Endothelial cell of umbilical vein (primary cell): ENCODE data around the gene OR6Q1. TPM values are rescaled to one million over a fixed set of nuclear protein-coding genes. Genes with fewer than 3 reads are reported as not detected.

ENCODE experiments used
- Bru-seq: library from RNA; stranded (reverse); fragments of 400-500 nt; gene quantifications from one replicate; lab custom pipeline; 2021; lab: Mats Ljungman, UMichigan
- BruChase-seq, 2 experiments: library from RNA; stranded (reverse); fragments of 400-500 nt; gene quantifications; one replicate each; lab custom pipeline; 2021; lab: Mats Ljungman, UMichigan
- BruUV-seq: library from RNA; stranded (reverse); fragments of 400-500 nt; replicated peaks from 2 replicates; lab custom pipeline; 2021; lab: Mats Ljungman, UMichigan
- CTCF ChIA-PET: fragments of 300-600, 350-600 bp; sonication (Branson Sonifier 250); formaldehyde crosslinking; loops from one replicate; lab custom pipeline; 2021; ENCODE audit warnings: antibody characterized with exemption, inconsistent platforms; lab: Charles Lee
- POLR2A ChIA-PET: fragments of 300-600, 350-600 bp; sonication (Branson Sonifier 250); formaldehyde crosslinking; loops from one replicate; lab custom pipeline; 2021; ENCODE audit warnings: antibody characterized with exemption, inconsistent platforms; lab: Charles Lee
- DNase-seq: peaks from one replicate; pipeline ENCODE4 v3.0.0-alpha.2; 2011; ENCODE audit warnings: low read depth, low spot score
- FAIRE-seq: peaks from 2 replicates; lab custom pipeline; 2011; peaks lifted over from hg19 to GRCh38; lab: Jason Lieb, UNC
- H2AFZ ChIP-seq: 2 replicates; pipeline ENCODE4 v1.6.0; 2012; ENCODE audit warnings: low read depth, low read length, control low read depth, inconsistent platforms
- H3K27ac ChIP-seq: 2 replicates; pipeline ENCODE4 v1.5.1; 2011; ENCODE audit warnings: low read depth, mild to moderate bottlenecking, control low read depth, low read length, moderate library complexity; ENCODE audit not compliant: insufficient read depth
- H3K27me3 ChIP-seq, 2 experiments: 2 replicates each; pipeline versions ENCODE4 v1.6.0 to v1.6.1; 2011; ENCODE audit warnings: low read length in 2 of 2, mixed read lengths in 1 of 2; ENCODE audit not compliant: control insufficient read depth in 2 of 2, insufficient read depth in 2 of 2
- H3K36me3 ChIP-seq, 2 experiments: 2 replicates in 1 of 2; 3 replicates in 1 of 2; pipeline ENCODE4 v1.5.1; 2011; ENCODE audit warnings: low read length in 2 of 2, mild to moderate bottlenecking in 1 of 2, moderate library complexity in 1 of 2; ENCODE audit not compliant: control insufficient read depth in 2 of 2, insufficient read depth in 2 of 2; ENCODE audit errors: extremely low read depth in 1 of 2
- H3K4me1 ChIP-seq: 3 replicates; pipeline ENCODE4 v1.5.1; 2011; ENCODE audit warnings: mild to moderate bottlenecking, low read length; ENCODE audit not compliant: control insufficient read depth, insufficient read depth; ENCODE audit errors: extremely low read depth
- H3K4me2 ChIP-seq: 2 replicates; pipeline ENCODE4 v1.6.1; 2011; ENCODE audit warnings: low read length, control low read depth, mixed read lengths; ENCODE audit not compliant: insufficient read depth
- H3K4me3 ChIP-seq, 3 experiments: fragments of 200-600 bp in 1 of 3; sonication (generic), shearing (Covaris generic) in 1 of 3; replicated peaks in 1 of 3; 2 replicates each; pipeline ENCODE4 v1.5.1; 2011 to 2016; ENCODE audit warnings: control low read depth in 3 of 3, low read length in 3 of 3, mild to moderate bottlenecking in 2 of 3, inconsistent platforms in 1 of 3, low read depth in 1 of 3, moderate library complexity in 1 of 3; ENCODE audit not compliant: insufficient read depth in 1 of 3
- H3K79me2 ChIP-seq: 2 replicates; pipeline ENCODE4 v1.6.0; 2012; ENCODE audit warnings: low read length, inconsistent platforms; ENCODE audit not compliant: control insufficient read depth, insufficient read depth
- H3K9ac ChIP-seq: replicated peaks from 2 replicates; pipeline ENCODE3; 2011; ENCODE audit warnings: low read length, control low read depth; ENCODE audit not compliant: insufficient read depth; ENCODE audit errors: extremely low read depth
- H3K9me1 ChIP-seq: replicated peaks from 3 replicates; pipeline ENCODE4 v1.6.0; 2011; ENCODE audit warnings: mild to moderate bottlenecking, low read length; ENCODE audit not compliant: control insufficient read depth, insufficient read depth; ENCODE audit errors: extremely low read depth
- H3K9me3 ChIP-seq: replicated peaks from 2 replicates; pipeline ENCODE4 v1.5.1; 2012; ENCODE audit warnings: low read length, inconsistent platforms; ENCODE audit not compliant: control insufficient read depth, insufficient read depth
- H4K20me1 ChIP-seq: replicated peaks from 2 replicates; pipeline ENCODE3; 2011; ENCODE audit warnings: mild to moderate bottlenecking, low read length; ENCODE audit not compliant: control insufficient read depth, insufficient read depth; ENCODE audit errors: extremely low read depth
- EZH2 ChIP-seq: IDR thresholded peaks from 2 replicates; pipeline ENCODE4 v1.6.1; 2012; ENCODE audit warnings: borderline replicate concordance, low read depth, mild to moderate bottlenecking, moderate library complexity, low read length, inconsistent platforms; ENCODE audit not compliant: severe bottlenecking
- FOS ChIP-seq: IDR thresholded peaks from 2 replicates; pipeline ENCODE4 v1.6.1; 2011; ENCODE audit warnings: mild to moderate bottlenecking, low read length, moderate library complexity, borderline replicate concordance; ENCODE audit not compliant: insufficient read depth
- GATA2 ChIP-seq: IDR thresholded peaks from 2 replicates; pipeline ENCODE4 v1.7.0; 2011; ENCODE audit warnings: low read depth, mild to moderate bottlenecking, moderate library complexity, mixed read lengths, low read length; ENCODE audit not compliant: insufficient read length, insufficient read depth
- JUN ChIP-seq: IDR thresholded peaks from 2 replicates; pipeline ENCODE4 v1.6.1; 2011; ENCODE audit warnings: borderline replicate concordance, low read depth; ENCODE audit not compliant: insufficient read length, insufficient read depth
- MAX ChIP-seq: IDR thresholded peaks from 2 replicates; pipeline ENCODE4 v1.6.1; 2011; ENCODE audit not compliant: insufficient read depth, insufficient read length
- MYC ChIP-seq: IDR thresholded peaks from one replicate; pipeline ENCODE4 v1.6.1; 2011; ENCODE audit warnings: mild to moderate bottlenecking, low read depth, low read length
- POLR2A ChIP-seq: IDR thresholded peaks from 2 replicates; pipeline ENCODE4 v1.6.1; 2012; ENCODE audit warnings: low read depth, mild to moderate bottlenecking, control low read depth, low read length
- POLR2AphosphoS5 ChIP-seq: IDR thresholded peaks from 2 replicates; pipeline ENCODE4 v1.6.1; 2012; ENCODE audit warnings: low read depth, mild to moderate bottlenecking, control low read depth, low read length, moderate library complexity; ENCODE audit not compliant: insufficient read depth
- dilution Hi-C: fragments of 300-500 bp; cut with MboI; formaldehyde crosslinking; loops from one replicate; pipeline ENCODE4 v1.15.0; 2019; ENCODE audit warnings: low sequenced_read_pairs; ENCODE audit not compliant: extremely low pct_ligation_motif_present
- intact Hi-C: fragments of 100-400 bp; cut with micrococcal nuclease; formaldehyde crosslinking; loops from one replicate; pipeline ENCODE4 v1.10.0; 2022
- long read RNA-seq: library from polyadenylated mRNA; stranded (forward); transcript quantifications from one replicate; pipeline ENCODE4 v2.0.0, GENCODE V29; 2021
- polyA minus RNA-seq, 3 experiments: library from RNA; depleted of rRNA, polyadenylated mRNA; stranded (reverse); fragments of >200 nt; gene quantifications; 1 replicate in 1 of 3; 2 replicates in 2 of 3; pipeline ENCODE4 v1.2.3, GENCODE V29; 2011
- polyA plus RNA-seq, 4 experiments: library from polyadenylated mRNA; depleted of rRNA in 3 of 4; stranded (reverse) in 3 of 4; unstranded in 1 of 4; fragments of >200 nt; gene quantifications; 2 replicates each; pipeline versions ENCODE4 v1.2.1 to v1.2.3, GENCODE V29; 2011 to 2012; ENCODE audit warnings: missing spikeins in 1 of 4
- total RNA-seq: library from RNA; stranded (reverse); gene quantifications from 2 replicates; pipeline ENCODE4 v1.2.3, GENCODE V29; 2021
- TF ChIP-seq, protein P1 (sequence below), 2 donors: IDR thresholded peaks; 1 replicate in 1 of 2; 2 replicates in 1 of 2; pipeline ENCODE4 v1.5.1; 2011; ENCODE audit warnings: low read length in 2 of 2, mild to moderate bottlenecking in 2 of 2, moderate library complexity in 2 of 2, control low read depth in 1 of 2, inconsistent platforms in 1 of 2, low read depth in 1 of 2; ENCODE audit not compliant: insufficient read depth in 1 of 2; ENCODE audit errors: extremely low read depth in 1 of 2

OR6Q1 gene, protein sequence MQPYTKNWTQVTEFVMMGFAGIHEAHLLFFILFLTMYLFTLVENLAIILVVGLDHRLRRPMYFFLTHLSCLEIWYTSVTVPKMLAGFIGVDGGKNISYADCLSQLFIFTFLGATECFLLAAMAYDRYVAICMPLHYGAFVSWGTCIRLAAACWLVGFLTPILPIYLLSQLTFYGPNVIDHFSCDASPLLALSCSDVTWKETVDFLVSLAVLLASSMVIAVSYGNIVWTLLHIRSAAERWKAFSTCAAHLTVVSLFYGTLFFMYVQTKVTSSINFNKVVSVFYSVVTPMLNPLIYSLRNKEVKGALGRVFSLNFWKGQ
- total RNA-seq (not detected in 2 replicates), polyA plus RNA-seq (not detected in 2 replicates), polyA minus RNA-seq (not detected in 2 replicates), Bru-seq, nascent RNA (not detected), BruChase-seq, experiment 1, labeled RNA remaining after a 6-hour chase (not detected), BruChase-seq, experiment 2, labeled RNA remaining after a 2-hour chase (not detected)
- polyA plus RNA-seq (2011; cell fraction: cytosol; rRNA removed): not detected in 2 replicates
- not detected in 2 replicates for polyA plus RNA-seq (2011; cell fraction: nucleus; rRNA removed)
- not detected in 2 replicates for polyA plus RNA-seq (2012)
- not detected for polyA minus RNA-seq (2011; cell fraction: cytosol; rRNA and poly(A)+ RNA removed)
- polyA minus RNA-seq (2011; cell fraction: nucleus; rRNA and poly(A)+ RNA removed): not detected in 2 replicates
- long read RNA-seq: 0 reads

- peaks cover 0 to 5% of the 10 kb centered on the region in 2 experiments for H3K27me3 ChIP-seq
- H2AFZ ChIP-seq: no peak within 1 kb of the TSS
- H3K9me1 ChIP-seq: no peaks in the 10 kb centered on the region
- no peaks in the 10 kb centered on the region for H3K36me3 ChIP-seq
- no peak within 1 kb of the TSS for H3K4me3 ChIP-seq
- ChIA-PET POLR2A (no interaction called here), CTCF (interaction anchor here (0.6 to 0.9 kb wide), 2 partner anchors 8 to 23 kb away, joined by 3 read pairs; no protein-coding TSS in a partner anchor)
- H3K27ac ChIP-seq: no peak within 1 kb of the TSS
- no TSS peak for BruUV-seq
- H3K4me2 ChIP-seq: no peak within 1 kb of the TSS
- FAIRE-seq (no peak), DNase-seq (no peak)
- H3K9me3 ChIP-seq: no peaks in the 10 kb centered on the region
- dilution Hi-C loops (no loop called here), intact Hi-C loops (no loop called here)
- H3K9ac ChIP-seq: no peak within 1 kb of the TSS
- H3K79me2 ChIP-seq: no peaks in the 10 kb centered on the region
- TF ChIP-seq JUN (no peak), EZH2 (no peak), GATA2 (no peak), MAX (no peak)
- H3K4me1 ChIP-seq: no peaks in the 10 kb centered on the region
- H4K20me1 ChIP-seq: no peaks in the 10 kb centered on the region
These were observed at the start of gene OR6Q1 for GRCh38 chr11:58030653-58031052. Gene OR6Q1 (plus strand): TSS chr11:58030953. CDS start chr11:58030953, 0 bp downstream.

DNA sequence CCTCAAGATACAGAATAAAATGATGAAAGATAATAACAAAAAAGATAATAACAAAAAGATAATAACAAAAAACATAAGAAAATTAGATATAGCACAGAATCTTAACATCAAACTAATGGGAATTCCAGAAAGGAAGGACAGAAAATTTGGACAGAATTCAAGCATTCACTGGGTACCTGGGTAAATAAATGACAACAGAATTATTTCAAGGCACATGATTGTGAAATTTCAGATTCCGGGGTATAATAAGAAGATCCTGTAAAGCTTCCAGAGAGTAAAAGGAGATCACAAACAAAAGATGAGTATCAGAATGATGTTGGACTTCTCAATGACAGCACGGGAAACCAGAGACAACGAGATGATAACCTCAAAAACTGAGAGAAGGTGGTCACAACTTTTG, 49.2 kb upstream of the OR6Q1 start:
- no peaks in the 10 kb centered on the region for H3K4me1 ChIP-seq
- no peak overlapping the region for H3K9ac ChIP-seq
- H3K79me2 ChIP-seq: no peaks in the 10 kb centered on the region
- no peaks in the 10 kb centered on the region for H3K9me3 ChIP-seq
- dilution Hi-C loops: no loop called here
- no peaks in the 10 kb centered on the region for H4K20me1 ChIP-seq
- no peak overlapping the region for H3K27ac ChIP-seq
- no TSS peak for BruUV-seq
- intact Hi-C loops: no loop called here
- ChIA-PET CTCF (no interaction called here), POLR2A (no interaction called here)
- no peak overlapping the region for H2AFZ ChIP-seq
- H3K36me3 ChIP-seq: no peaks in the 10 kb centered on the region
- no peak overlapping the region for H3K4me2 ChIP-seq
- DNase-seq: no peak
- H3K4me3 ChIP-seq: no peak overlapping the region
- TF ChIP-seq JUN: no peak
- no peak for TF ChIP-seq GATA2
- no peak for TF ChIP-seq POLR2AphosphoS5
- TF ChIP-seq, protein P1, sequence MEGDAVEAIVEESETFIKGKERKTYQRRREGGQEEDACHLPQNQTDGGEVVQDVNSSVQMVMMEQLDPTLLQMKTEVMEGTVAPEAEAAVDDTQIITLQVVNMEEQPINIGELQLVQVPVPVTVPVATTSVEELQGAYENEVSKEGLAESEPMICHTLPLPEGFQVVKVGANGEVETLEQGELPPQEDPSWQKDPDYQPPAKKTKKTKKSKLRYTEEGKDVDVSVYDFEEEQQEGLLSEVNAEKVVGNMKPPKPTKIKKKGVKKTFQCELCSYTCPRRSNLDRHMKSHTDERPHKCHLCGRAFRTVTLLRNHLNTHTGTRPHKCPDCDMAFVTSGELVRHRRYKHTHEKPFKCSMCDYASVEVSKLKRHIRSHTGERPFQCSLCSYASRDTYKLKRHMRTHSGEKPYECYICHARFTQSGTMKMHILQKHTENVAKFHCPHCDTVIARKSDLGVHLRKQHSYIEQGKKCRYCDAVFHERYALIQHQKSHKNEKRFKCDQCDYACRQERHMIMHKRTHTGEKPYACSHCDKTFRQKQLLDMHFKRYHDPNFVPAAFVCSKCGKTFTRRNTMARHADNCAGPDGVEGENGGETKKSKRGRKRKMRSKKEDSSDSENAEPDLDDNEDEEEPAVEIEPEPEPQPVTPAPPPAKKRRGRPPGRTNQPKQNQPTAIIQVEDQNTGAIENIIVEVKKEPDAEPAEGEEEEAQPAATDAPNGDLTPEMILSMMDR (IDR thresholded peaks at IDR 0.05; ENCODE audit: extremely low read depth in 1 of 2, insufficient read depth in 1 of 2, low read depth in 1 of 2, low read length in 2 of 2): no peak
- TF ChIP-seq POLR2A: no peak
- TF ChIP-seq EZH2: no peak
- no peak for TF ChIP-seq MAX
- TF ChIP-seq MYC: no peak
- TF ChIP-seq FOS: no peak
- H3K27me3 ChIP-seq: peaks cover 9 to 11% of the 10 kb centered on the region in 2 experiments
- no peaks in the 10 kb centered on the region for H3K9me1 ChIP-seq
- FAIRE-seq: no peak
